ENCODE results near the gene TMEM245.

The TMEM245 gene

DNA sequence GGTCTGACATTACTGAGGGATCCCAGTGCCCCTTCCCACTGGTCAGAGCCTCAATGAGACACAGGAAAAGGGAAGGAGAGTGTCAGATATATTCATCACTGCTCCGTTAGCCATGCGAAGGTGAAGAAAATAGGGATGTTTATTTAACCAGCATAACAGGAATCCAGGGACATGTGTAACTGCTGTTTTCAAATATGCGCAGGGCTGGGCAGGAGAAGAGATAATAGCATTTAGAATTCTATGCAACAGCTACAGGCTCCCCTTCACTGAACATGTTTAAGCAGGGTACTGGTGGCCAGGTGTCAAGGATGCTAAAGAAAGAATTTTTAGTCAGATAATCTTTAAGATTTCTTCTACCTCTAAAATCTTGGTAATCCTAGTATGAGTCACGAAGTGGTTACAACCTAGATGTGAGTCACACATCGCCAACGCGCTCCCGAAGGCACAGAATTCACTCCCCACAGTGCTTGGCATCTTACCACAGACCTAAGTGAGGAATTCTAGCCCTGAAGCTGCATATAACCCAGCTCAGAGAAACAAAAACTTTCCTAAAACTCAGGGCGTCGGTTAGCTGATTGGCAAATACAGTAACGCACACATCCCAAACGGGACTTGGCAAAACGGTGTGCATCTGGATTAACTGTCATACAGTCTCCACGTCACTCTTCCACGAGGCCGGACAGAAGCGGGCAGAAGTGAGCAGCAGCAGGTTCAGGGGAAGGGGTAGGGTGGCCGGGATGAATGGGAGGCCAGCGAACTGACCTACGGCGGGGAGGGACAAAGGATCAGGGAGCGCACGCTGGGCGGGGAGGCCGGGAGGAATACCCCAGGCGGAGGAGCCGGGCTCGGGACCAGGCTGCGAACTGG is 107.5 kb downstream of the TMEM245 start (continued):
- peak; percentile 15; the same call in 1 of the 2 replicates for TF ChIP-seq ZBTB11 (tag by site-specific recombination; conservative IDR thresholded peaks at IDR 0.05; ENCODE audit: low read depth)
- peak; percentile 40; the same call in 1 of the 2 replicates for TF ChIP-seq PATZ1 (tag by site-specific recombination; IDR thresholded peaks at IDR 0.05)
- no peak for TF ChIP-seq ZNF654 (tag by site-specific recombination; IDR thresholded peaks at IDR 0.05; ENCODE audit: low read depth)
- no peak for TF ChIP-seq KLF17 (tag by site-specific recombination; IDR thresholded peaks at IDR 0.05)
- TF ChIP-seq IKZF3 (tag by site-specific recombination; IDR thresholded peaks at IDR 0.05) = no peak; the same call in 1 of the 2 replicates
- TF ChIP-seq ZNF138 (tag by site-specific recombination; IDR thresholded peaks at IDR 0.05; ENCODE audit: borderline replicate concordance) = no peak
- TF ChIP-seq OSR2 (tag by site-specific recombination; IDR thresholded peaks at IDR 0.05) = no peak; the same call in 1 of the 2 replicates
- no peak for TF ChIP-seq ZNF48 (tag by site-specific recombination; IDR thresholded peaks at IDR 0.05)
- TF ChIP-seq ZNF114 (tag by site-specific recombination; IDR thresholded peaks at IDR 0.05) = no peak
- TF ChIP-seq, protein P1, sequence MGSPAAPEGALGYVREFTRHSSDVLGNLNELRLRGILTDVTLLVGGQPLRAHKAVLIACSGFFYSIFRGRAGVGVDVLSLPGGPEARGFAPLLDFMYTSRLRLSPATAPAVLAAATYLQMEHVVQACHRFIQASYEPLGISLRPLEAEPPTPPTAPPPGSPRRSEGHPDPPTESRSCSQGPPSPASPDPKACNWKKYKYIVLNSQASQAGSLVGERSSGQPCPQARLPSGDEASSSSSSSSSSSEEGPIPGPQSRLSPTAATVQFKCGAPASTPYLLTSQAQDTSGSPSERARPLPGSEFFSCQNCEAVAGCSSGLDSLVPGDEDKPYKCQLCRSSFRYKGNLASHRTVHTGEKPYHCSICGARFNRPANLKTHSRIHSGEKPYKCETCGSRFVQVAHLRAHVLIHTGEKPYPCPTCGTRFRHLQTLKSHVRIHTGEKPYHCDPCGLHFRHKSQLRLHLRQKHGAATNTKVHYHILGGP (tag by site-specific recombination; IDR thresholded peaks at IDR 0.05) = no peak
- 0 out of 2 replicates have a peak, but pooled peaks have one; percentile 6 for TF ChIP-seq GLIS1 (tag by site-specific recombination; IDR thresholded peaks at IDR 0.05)
- no peak for TF ChIP-seq ZNF76 (tag by site-specific recombination; IDR thresholded peaks at IDR 0.05; ENCODE audit: borderline replicate concordance, low read depth)
- TF ChIP-seq ZNF211 (tag by site-specific recombination; IDR thresholded peaks at IDR 0.05; ENCODE audit: low read depth) = no peak
- no peak for TF ChIP-seq ZNF664 (tag by site-specific recombination; IDR thresholded peaks at IDR 0.05)
- TF ChIP-seq ZNF621 (tag by site-specific recombination; IDR thresholded peaks at IDR 0.05) = no peak
- TF ChIP-seq ZNF239 (tag by site-specific recombination; IDR thresholded peaks at IDR 0.05) = no peak
- TF ChIP-seq, protein P2, sequence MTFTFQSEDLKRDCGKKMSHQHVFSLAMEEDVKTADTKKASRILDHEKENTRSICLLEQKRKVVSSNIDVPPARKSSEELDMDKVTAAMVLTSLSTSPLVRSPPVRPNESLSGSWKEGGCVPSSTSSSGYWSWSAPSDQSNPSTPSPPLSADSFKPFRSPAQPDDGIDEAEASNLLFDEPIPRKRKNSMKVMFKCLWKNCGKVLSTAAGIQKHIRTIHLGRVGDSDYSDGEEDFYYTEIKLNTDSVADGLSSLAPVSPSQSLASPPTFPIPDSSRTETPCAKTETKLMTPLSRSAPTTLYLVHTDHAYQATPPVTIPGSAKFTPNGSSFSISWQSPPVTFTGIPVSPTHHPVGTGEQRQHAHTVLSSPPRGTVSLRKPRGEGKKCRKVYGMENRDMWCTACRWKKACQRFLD (tag by site-specific recombination; IDR thresholded peaks at IDR 0.05) = no peak
- no peak for TF ChIP-seq ZNF146 (tag by site-specific recombination; IDR thresholded peaks at IDR 0.05)
- TF ChIP-seq ZSCAN30 (tag by site-specific recombination; IDR thresholded peaks at IDR 0.05) = no peak
- TF ChIP-seq ZNF175 (tag by site-specific recombination; IDR thresholded peaks at IDR 0.05) = no peak
- TF ChIP-seq KLF10 (tag by site-specific recombination; IDR thresholded peaks at IDR 0.05) = no peak
- no peak for TF ChIP-seq ZNF423 (tag by site-specific recombination; IDR thresholded peaks at IDR 0.05)
- no peak for TF ChIP-seq ZBTB48 (tag by site-specific recombination; IDR thresholded peaks at IDR 0.05)
- no peak for TF ChIP-seq PRDM2 (tag by site-specific recombination; IDR thresholded peaks at IDR 0.05; ENCODE audit: borderline replicate concordance)
